ENCODE data around the gene SF1.
A peak's percentile ranks its signal among the peaks of the same experiment; 100 is the strongest.

SF1 gene

DNA sequence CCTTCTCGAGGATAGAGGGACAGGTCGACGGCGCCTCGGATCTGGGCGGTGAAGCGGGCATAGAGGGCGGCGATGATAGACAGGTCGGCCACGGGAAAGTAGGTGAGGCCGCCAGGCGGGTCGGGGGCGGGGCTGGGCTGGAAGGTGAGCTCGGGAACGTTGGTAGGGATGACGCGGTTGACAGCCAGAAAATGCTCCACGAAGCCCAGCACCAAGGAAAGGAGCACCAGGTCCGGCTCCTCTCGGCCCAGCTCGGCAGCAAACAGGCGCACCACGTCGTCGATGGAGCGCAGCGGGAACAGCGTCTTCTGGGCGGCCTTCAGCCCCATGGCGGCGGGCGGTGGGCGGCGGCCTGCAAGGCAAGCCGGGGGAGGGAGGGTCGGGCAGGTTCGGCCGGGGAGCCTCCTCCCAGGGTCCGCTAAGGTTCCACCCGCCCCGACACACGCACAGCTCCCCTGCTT is 31.5 kb upstream of the SF1 start:
- TF ChIP-seq, protein P1, sequence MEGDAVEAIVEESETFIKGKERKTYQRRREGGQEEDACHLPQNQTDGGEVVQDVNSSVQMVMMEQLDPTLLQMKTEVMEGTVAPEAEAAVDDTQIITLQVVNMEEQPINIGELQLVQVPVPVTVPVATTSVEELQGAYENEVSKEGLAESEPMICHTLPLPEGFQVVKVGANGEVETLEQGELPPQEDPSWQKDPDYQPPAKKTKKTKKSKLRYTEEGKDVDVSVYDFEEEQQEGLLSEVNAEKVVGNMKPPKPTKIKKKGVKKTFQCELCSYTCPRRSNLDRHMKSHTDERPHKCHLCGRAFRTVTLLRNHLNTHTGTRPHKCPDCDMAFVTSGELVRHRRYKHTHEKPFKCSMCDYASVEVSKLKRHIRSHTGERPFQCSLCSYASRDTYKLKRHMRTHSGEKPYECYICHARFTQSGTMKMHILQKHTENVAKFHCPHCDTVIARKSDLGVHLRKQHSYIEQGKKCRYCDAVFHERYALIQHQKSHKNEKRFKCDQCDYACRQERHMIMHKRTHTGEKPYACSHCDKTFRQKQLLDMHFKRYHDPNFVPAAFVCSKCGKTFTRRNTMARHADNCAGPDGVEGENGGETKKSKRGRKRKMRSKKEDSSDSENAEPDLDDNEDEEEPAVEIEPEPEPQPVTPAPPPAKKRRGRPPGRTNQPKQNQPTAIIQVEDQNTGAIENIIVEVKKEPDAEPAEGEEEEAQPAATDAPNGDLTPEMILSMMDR (IDR thresholded peaks at IDR 0.05; ENCODE audit: insufficient read depth, low read length, missing control alignments): no peak
- peak overlapping the region; percentile 83 for H3K4me3 ChIP-seq (ENCODE audit: low read depth, low read length)
- ChIA-PET CTCF (interaction anchor here (0.9 to 2.8 kb wide), 7 partner anchors 34 to 309 kb away, joined by 3 to 14 read pairs (median 4); partner anchors contain the start of genes ARL2 and CDC42BPG), POLR2A (interaction anchor here (0.7 to 1.6 kb wide), 2 partner anchors 68 to 203 kb away, joined by 4 to 5 read pairs; partner anchors contain the start of gene EHD1)
- no peak for DNase-seq (ENCODE audit: low read depth, low spot score)

GRCh38 chr11:64805481-64805880 is 27.1 kb upstream of the SF1 start:
- TF ChIP-seq, protein P1 (IDR thresholded peaks at IDR 0.05; ENCODE audit: insufficient read depth, low read length, missing control alignments): no peak
- DNase-seq (ENCODE audit: low read depth, low spot score): no peak
- ChIA-PET POLR2A (no interaction called here), CTCF (no interaction called here)
- no peak overlapping the region for H3K4me3 ChIP-seq (ENCODE audit: low read depth, low read length)

GRCh38 chr11:64804346-64805210 is 26.2 kb upstream of the SF1 start:
- H3K4me3 ChIP-seq (ENCODE audit: low read depth, low read length): no peak overlapping the region; the same call in 1 of the 2 replicates
- no peak for DNase-seq (ENCODE audit: low read depth, low spot score)
- TF ChIP-seq, protein P1 (IDR thresholded peaks at IDR 0.05; ENCODE audit: insufficient read depth, low read length, missing control alignments): no peak
- POLR2A ChIA-PET: interaction anchor here (0.5 to 0.6 kb wide), 2 partner anchors 25 to 122 kb away, joined by 3 to 4 read pairs; no protein-coding TSS in a partner anchor
- CTCF ChIA-PET: interaction anchor here (0.7 to 1.9 kb wide), 6 partner anchors 13 to 309 kb away, joined by 3 to 5 read pairs (median 4); no protein-coding TSS in a partner anchor

DNA sequence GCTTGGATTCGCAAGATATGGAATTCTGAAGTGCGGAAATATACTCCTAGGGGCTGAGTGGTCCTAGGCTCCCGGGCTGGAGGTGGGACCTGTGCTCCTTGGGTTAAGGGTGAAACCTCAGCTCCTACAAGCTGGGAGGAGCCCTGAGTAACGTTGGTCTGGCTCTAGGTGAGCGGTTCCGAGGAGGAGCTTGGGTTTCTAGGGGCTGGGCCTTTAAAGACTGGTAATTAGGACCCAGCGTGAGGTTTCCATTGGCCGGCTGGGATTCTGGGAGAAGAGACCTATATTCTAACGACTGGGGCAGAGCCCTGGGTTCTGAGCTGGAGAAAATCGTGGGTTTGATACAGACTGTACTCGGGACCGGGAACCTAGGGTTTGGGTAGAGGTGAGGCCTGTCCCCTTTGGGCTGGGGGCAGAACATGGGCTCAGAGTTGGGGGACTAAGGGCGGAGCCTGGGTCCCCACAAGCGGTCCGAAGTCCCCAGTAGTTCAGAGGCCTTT is 25.6 kb upstream of the SF1 start:
- TF ChIP-seq, protein P1 (IDR thresholded peaks at IDR 0.05; ENCODE audit: insufficient read depth, low read length, missing control alignments): no peak
- peak overlapping the region; percentile 75 for H3K4me3 ChIP-seq (ENCODE audit: low read depth, low read length)
- POLR2A ChIA-PET: interaction anchor here (0.5 to 0.6 kb wide), 2 partner anchors 25 to 123 kb away, joined by 3 to 4 read pairs; no protein-coding TSS in a partner anchor
- CTCF ChIA-PET: interaction anchor here (0.7 to 1.9 kb wide), 7 partner anchors 10 to 309 kb away, joined by 3 to 5 read pairs (median 4); no protein-coding TSS in a partner anchor
- DNase-seq (ENCODE audit: low read depth, low spot score): no peak

DNA sequence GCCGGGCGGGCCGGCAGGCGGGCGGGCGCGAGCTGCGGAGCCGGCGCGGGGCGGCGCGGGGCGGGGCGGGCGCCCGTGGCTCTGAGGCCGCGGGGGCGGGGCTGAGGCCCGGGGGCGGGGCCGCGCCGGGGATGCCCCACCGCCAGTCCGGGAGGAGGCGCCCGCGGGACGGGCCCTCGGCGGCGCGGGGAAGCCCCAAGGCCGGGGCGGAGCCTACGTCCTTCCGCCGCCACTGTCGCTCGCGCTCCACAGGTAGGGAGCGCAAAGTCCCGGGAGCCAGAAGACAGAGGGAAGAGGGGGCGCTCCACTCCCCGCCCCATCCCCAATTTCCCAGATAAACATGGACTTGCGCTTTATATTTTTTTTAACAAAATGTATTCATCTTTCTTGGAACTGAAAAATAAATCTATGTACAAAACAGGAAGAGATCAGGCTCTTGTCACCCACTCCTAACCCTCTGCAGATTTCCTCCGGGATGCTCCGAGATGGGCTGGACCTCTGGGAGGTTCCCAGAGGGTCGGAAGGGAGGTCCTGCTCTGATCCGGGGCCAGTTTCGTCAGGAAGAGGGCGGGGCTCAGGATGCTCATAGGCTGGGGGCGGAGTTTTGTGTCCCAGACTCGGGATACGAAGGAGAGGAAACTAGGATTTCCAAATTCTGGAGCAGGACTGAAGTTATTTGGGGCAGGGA is 25.0 kb upstream of the SF1 start, which contains the start of gene MAP4K2:
TSS of gene MAP4K2 (minus strand) at position 57 of the 688 bp plus-strand sequence. CDS start 65 bp downstream, outside the sequence.
- ChIA-PET CTCF (interaction anchor here (0.7 to 2.6 kb wide), 12 partner anchors 10 to 310 kb away, joined by 3 to 16 read pairs (median 4); no protein-coding TSS in a partner anchor), POLR2A (interaction anchor here (0.5 kb wide), 1 partner anchor 24 kb away, joined by 4 read pairs; no protein-coding TSS in a partner anchor)
- peak within 1 kb of the TSS; percentile 75 for H3K4me3 ChIP-seq (ENCODE audit: low read depth, low read length)
- DNase-seq (ENCODE audit: low read depth, low spot score): no peak
- TF ChIP-seq, protein P1 (IDR thresholded peaks at IDR 0.05; ENCODE audit: insufficient read depth, low read length, missing control alignments): peak; percentile 38
